HEK293 (cell line): Measurements from ENCODE around the gene PARD3B.

ENCODE experiments used
- CTCF ChIP-seq: fragments of 450-650 bp; formaldehyde crosslinking; IDR thresholded peaks from 2 replicates; pipeline ENCODE4 v1.5.1; 2016; ENCODE audit warnings: missing biosample characterization, missing genetic modification characterization
- KLF9 ChIP-seq: fragments of 450-650 bp; formaldehyde crosslinking; IDR thresholded peaks from 2 replicates; pipeline ENCODE4 v1.5.1; 2016; ENCODE audit warnings: missing biosample characterization, missing genetic modification characterization, low read depth
- REST ChIP-seq: fragments of 450-650 bp; formaldehyde crosslinking; IDR thresholded peaks from 2 replicates; pipeline ENCODE4 v1.5.1; 2016; ENCODE audit warnings: missing biosample characterization, missing genetic modification characterization
- ZFP3 ChIP-seq: fragments of 450-650 bp; formaldehyde crosslinking; IDR thresholded peaks from 2 replicates; pipeline ENCODE4 v1.5.1; 2016; ENCODE audit warnings: low read depth, missing biosample characterization, missing genetic modification characterization
- ZFP37 ChIP-seq: fragments of 450-650 bp; formaldehyde crosslinking; IDR thresholded peaks from 2 replicates; pipeline ENCODE4 v1.5.1; 2016; ENCODE audit warnings: missing biosample characterization, missing genetic modification characterization
- ZNF510 ChIP-seq: fragments of 450-650 bp; formaldehyde crosslinking; IDR thresholded peaks from 2 replicates; pipeline ENCODE4 v1.5.1; 2018; ENCODE audit warnings: mild to moderate bottlenecking, missing genetic modification characterization, missing biosample characterization; ENCODE audit not compliant: insufficient replicate concordance
- ZNF530 ChIP-seq: fragments of 450-650 bp; formaldehyde crosslinking; IDR thresholded peaks from 2 replicates; pipeline ENCODE4 v1.5.1; 2016; ENCODE audit warnings: low read depth, missing biosample characterization, missing genetic modification characterization
- ZNF626 ChIP-seq: fragments of 450-650 bp; sonication (Bioruptor Pico); formaldehyde crosslinking; IDR thresholded peaks from 2 replicates; pipeline ENCODE4 v1.5.1; 2018; ENCODE audit warnings: missing biosample characterization, missing genetic modification characterization, inconsistent platforms
- ZNF639 ChIP-seq: fragments of 450-650 bp; formaldehyde crosslinking; IDR thresholded peaks from 2 replicates; pipeline ENCODE4 v1.5.1; 2016; ENCODE audit warnings: missing biosample characterization, missing genetic modification characterization
- ZSCAN16 ChIP-seq: fragments of 450-650 bp; formaldehyde crosslinking; IDR thresholded peaks from 2 replicates; pipeline ENCODE4 v1.5.1; 2016; ENCODE audit warnings: missing biosample characterization, missing genetic modification characterization

- TF ChIP-seq CTCF (tag by site-specific recombination) = no peak
- no peak for TF ChIP-seq ZNF639 (tag by site-specific recombination)
- no peak for TF ChIP-seq REST (tag by site-specific recombination)
- TF ChIP-seq ZFP3 = no peak
- TF ChIP-seq ZNF510 (tag by site-specific recombination) = no peak
- no peak for TF ChIP-seq KLF9 (tag by site-specific recombination)
- TF ChIP-seq ZNF626 (tag by site-specific recombination) = no peak
- no peak for TF ChIP-seq ZFP37 (tag by site-specific recombination)
- TF ChIP-seq ZSCAN16 = no peak
- TF ChIP-seq ZNF530 (tag by site-specific recombination) = no peak
Observed at GRCh38 chr2:205574001-205574400, 1028.7 kb downstream of the PARD3B start.
